Transverse colon (tissue), 4 donors: Measurements from ENCODE around the gene TMA16. TPM values are rescaled to one million over a fixed set of nuclear protein-coding genes. Genes with fewer than 3 reads are reported as not detected.
A peak's percentile ranks its signal among the peaks of the same experiment; 100 is the strongest.

Experiments used
- DNase-seq: peaks from one replicate; pipeline ENCODE4 v3.0.0-alpha.2; 2019
- H3K27ac ChIP-seq, 4 donors: fragments of 200-600 bp; sonication (generic); 2 replicates each; pipeline ENCODE4 v1.5.1; 2016 to 2018; ENCODE audit warnings: inconsistent platforms in 4 of 4
- H3K27me3 ChIP-seq: fragments of 200-600 bp; sonication (generic); 2 replicates; pipeline ENCODE4 v1.5.1; 2017; ENCODE audit warnings: inconsistent platforms
- H3K36me3 ChIP-seq, 4 donors: fragments of 200-600 bp; sonication (generic); 2 replicates each; pipeline ENCODE4 v1.5.1; 2017 to 2019; ENCODE audit warnings: inconsistent platforms in 4 of 4
- H3K4me1 ChIP-seq, 4 donors: fragments of 200-600 bp; sonication (generic); 2 replicates each; pipeline ENCODE4 v1.5.1; 2017 to 2020; ENCODE audit warnings: inconsistent platforms in 4 of 4
- H3K4me3 ChIP-seq, 4 donors: fragments of 200-600 bp; sonication (generic); 1 replicate in 1 of 4; 2 replicates in 3 of 4; pipeline versions ENCODE4 v1.5.1 to v1.6.1; 2017 to 2019; ENCODE audit warnings: inconsistent platforms in 4 of 4
- H3K9me3 ChIP-seq, 2 donors: fragments of 200-600 bp; sonication (generic); 2 replicates each; pipeline ENCODE4 v1.5.1; 2017 to 2019; ENCODE audit warnings: inconsistent platforms in 2 of 2
- EP300 ChIP-seq: sonication (generic); formaldehyde crosslinking; IDR thresholded peaks from one replicate; pipeline ENCODE4 v1.6.1; 2017; ENCODE audit warnings: antibody characterized with exemption, low read depth
- POLR2A ChIP-seq: fragments of 450-650 bp; IDR thresholded peaks from one replicate; pipeline ENCODE4 v1.6.1; 2016; ENCODE audit warnings: antibody characterized with exemption, mild to moderate bottlenecking, moderate library complexity
- POLR2AphosphoS5 ChIP-seq, 3 donors: sonication (generic); formaldehyde crosslinking; IDR thresholded peaks; one replicate each; pipeline ENCODE4 v1.6.1; 2016; ENCODE audit warnings: antibody characterized with exemption in 3 of 3
- WGBS, 2 donors: methylation state at CpG; one replicate each; pipeline ENCODE4 v1.1.5; 2018; ENCODE audit warnings: low coverage in 1 of 2; 5-methylcytosine and 5-hydroxymethylcytosine counted together
- in situ Hi-C, 4 donors: fragments of 200-750 bp; cut with MboI; loops; one replicate each; pipeline versions ENCODE4 v1.15.0 to v1.15.1; 2017; ENCODE audit warnings: low sequenced_read_pairs in 3 of 4, low pct_ligation_motif_present in 1 of 4, low pct_unique_long_range_greater_than_20kb in 1 of 4
- intact Hi-C: fragments of 100-400 bp; cut with DNase I; formaldehyde crosslinking; loops from one replicate; pipeline ENCODE4 v1.15.1; 2023; ENCODE audit warnings: low total_unique reads
- total RNA-seq, 4 donors: library from RNA; depleted of rRNA; stranded (reverse); fragments of >200 nt; gene quantifications; one replicate each; pipeline ENCODE4 v1.1.0, GENCODE V29; 2016
- TF ChIP-seq, protein P1 (sequence below), 5 experiments: fragments of 200-600 bp in 3 of 5; fragments of 450-650 bp in 2 of 5; sonication (generic) in 3 of 5; IDR thresholded peaks; 1 replicate in 2 of 5; 2 replicates in 3 of 5; pipeline ENCODE4 v1.5.1; 2016 to 2017; ENCODE audit warnings: antibody characterized with exemption in 5 of 5, inconsistent platforms in 3 of 5, mild to moderate bottlenecking in 2 of 5, moderate library complexity in 1 of 5

Gene TMA16
- total RNA-seq, 4 donors from 2014 or later, result 7.1 to 27.2 (median 16.4) TPM

- Histone ChIP-seq H3K27ac (no peak overlapping the region), H3K9me3 (no peaks in the 10 kb centered on the region), H3K4me1 (peaks cover 3 to 18% (median 7%) of the 10 kb centered on the region in 4 donors), H3K27me3 (no peaks in the 10 kb centered on the region), H3K36me3 (no peaks in the 10 kb centered on the region), H3K4me3 (no peak overlapping the region)
- DNase-seq, result no peak
- TF ChIP-seq POLR2AphosphoS5 (IDR thresholded peaks at IDR 0.05), result no peak
- TF ChIP-seq, protein P1, sequence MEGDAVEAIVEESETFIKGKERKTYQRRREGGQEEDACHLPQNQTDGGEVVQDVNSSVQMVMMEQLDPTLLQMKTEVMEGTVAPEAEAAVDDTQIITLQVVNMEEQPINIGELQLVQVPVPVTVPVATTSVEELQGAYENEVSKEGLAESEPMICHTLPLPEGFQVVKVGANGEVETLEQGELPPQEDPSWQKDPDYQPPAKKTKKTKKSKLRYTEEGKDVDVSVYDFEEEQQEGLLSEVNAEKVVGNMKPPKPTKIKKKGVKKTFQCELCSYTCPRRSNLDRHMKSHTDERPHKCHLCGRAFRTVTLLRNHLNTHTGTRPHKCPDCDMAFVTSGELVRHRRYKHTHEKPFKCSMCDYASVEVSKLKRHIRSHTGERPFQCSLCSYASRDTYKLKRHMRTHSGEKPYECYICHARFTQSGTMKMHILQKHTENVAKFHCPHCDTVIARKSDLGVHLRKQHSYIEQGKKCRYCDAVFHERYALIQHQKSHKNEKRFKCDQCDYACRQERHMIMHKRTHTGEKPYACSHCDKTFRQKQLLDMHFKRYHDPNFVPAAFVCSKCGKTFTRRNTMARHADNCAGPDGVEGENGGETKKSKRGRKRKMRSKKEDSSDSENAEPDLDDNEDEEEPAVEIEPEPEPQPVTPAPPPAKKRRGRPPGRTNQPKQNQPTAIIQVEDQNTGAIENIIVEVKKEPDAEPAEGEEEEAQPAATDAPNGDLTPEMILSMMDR (IDR thresholded peaks at IDR 0.05), result peak; percentile 53 to 69 (median 62)
- in situ Hi-C loops (loop anchor here in 3 of 4 donors (10.0 to 25.0 kb wide), 3 partner anchors 110 to 1182 kb away; no protein-coding TSS in a partner anchor), intact Hi-C loops (no loop called here)
- WGBS, 2 donors, result 20 to 23% methylated on average over 3 of the region's 3 CpGs
Observed at GRCh38 chr4:163554870-163555465, 60.5 kb downstream of the TMA16 start.

DNA sequence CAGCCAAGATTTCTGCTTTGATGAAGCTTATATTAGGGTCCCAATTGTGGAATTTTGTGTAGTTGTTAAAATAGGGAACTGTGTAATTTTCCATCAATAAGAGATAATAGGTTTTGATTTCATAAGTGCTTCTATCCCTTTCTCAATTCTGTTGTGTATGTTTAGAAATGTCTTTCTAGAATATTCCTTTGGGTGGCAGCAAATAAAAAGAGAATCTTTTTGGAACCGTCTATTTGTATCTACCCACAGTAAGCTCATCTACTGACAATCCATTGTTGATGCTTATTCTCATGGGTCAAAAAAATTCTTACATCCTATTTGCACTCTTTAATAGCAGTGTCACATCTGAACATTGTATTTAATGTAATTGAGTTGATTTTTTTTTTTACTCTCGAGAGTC, 61.7 kb downstream of the TMA16 start:
- no peak for DNase-seq
- 33 to 36% methylated on average over 2 of the region's 2 CpGs for WGBS, 2 donors
- Histone ChIP-seq H3K9me3 (no peaks in the 10 kb centered on the region), H3K27me3 (no peaks in the 10 kb centered on the region), H3K4me3 (no peak overlapping the region), H3K4me1 (peaks cover 0 to 10% (median 0%) of the 10 kb centered on the region in 4 donors), H3K27ac (no peak overlapping the region), H3K36me3 (no peaks in the 10 kb centered on the region)
- intact Hi-C loops (no loop called here), in situ Hi-C loops (loop anchor here in 3 of 4 donors (10.0 to 25.0 kb wide), 3 partner anchors 109 to 1181 kb away; no protein-coding TSS in a partner anchor)
- TF ChIP-seq EP300 (no peak), POLR2AphosphoS5 (IDR thresholded peaks at IDR 0.05) (no peak), POLR2A (no peak)
- TF ChIP-seq, protein P1 (IDR thresholded peaks at IDR 0.05), result no peak

- intact Hi-C loops (no loop called here), in situ Hi-C loops (loop anchor here in 3 of 4 donors (10.0 to 25.0 kb wide), 3 partner anchors 108 to 1180 kb away; no protein-coding TSS in a partner anchor)
- 57 to 64% methylated on average over 5 of the region's 5 CpGs for WGBS, 2 donors
- no peaks in the 10 kb centered on the region for H3K27me3 ChIP-seq
- H3K27ac ChIP-seq, result peak overlapping the region in 1 of 4 donors; percentile 66
- H3K36me3 ChIP-seq, result no peaks in the 10 kb centered on the region
- H3K4me1 ChIP-seq, result peaks cover 0 to 10% (median 0%) of the 10 kb centered on the region in 4 donors
- H3K9me3 ChIP-seq, result no peaks in the 10 kb centered on the region
- TF ChIP-seq POLR2AphosphoS5 (IDR thresholded peaks at IDR 0.05), result no peak
- DNase-seq, result no peak
- H3K4me3 ChIP-seq, result no peak overlapping the region
Observed at GRCh38 chr4:163556650-163557391, 62.3 kb downstream of the TMA16 start.

DNA sequence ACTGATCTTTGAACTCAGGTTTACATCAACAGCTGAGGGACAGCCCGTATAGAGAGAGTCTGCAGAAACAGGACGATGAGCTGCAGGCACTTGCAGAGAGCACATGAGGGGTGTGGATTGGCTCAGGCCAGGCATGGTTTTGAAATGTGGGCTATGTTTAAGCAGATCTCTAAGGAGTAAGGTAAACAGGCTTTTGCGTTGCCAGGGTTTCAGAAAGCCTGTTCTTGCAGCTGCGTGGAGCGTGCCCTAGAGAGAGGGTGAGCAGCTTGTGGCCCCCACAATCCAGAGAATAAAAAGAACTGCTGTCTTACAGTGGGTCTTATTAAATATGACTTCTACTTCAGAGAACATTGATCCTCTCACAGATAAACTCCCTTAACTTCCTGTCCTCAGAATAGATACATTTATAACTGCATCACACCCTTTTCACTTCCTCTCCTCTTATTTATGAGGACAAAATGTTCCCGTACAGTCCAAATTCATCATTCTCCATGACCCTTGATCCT, 64.1 kb downstream of the TMA16 start:
- no peak overlapping the region for H3K4me3 ChIP-seq
- in situ Hi-C loops (loop anchor here in 3 of 4 donors (10.0 to 25.0 kb wide), 3 partner anchors 106 to 1179 kb away; no protein-coding TSS in a partner anchor), intact Hi-C loops (no loop called here)
- H3K27ac ChIP-seq, result peak overlapping the region; percentile 41 to 66 (median 52)
- WGBS, 2 donors, result 3 to 34% methylated on average over 6 of the region's 6 CpGs
- H3K9me3 ChIP-seq, result no peaks in the 10 kb centered on the region
- TF ChIP-seq, protein P1 (IDR thresholded peaks at IDR 0.05), result no peak
- TF ChIP-seq POLR2A, result peak; percentile 34
- peaks cover 0 to 10% (median 0%) of the 10 kb centered on the region in 4 donors for H3K4me1 ChIP-seq
- peak; percentile 21 for DNase-seq
- no peaks in the 10 kb centered on the region for H3K36me3 ChIP-seq
- no peaks in the 10 kb centered on the region for H3K27me3 ChIP-seq
